K562 (cell line): ENCODE results near the gene RPL38. TPM values are rescaled to one million over a fixed set of nuclear protein-coding genes. Genes with fewer than 3 reads are reported as not detected.
A peak's percentile ranks its signal among the peaks of the same experiment; 100 is the strongest.

ENCODE experiments used
- ILF3 ChIP-seq: fragments of 450-650 bp; IDR thresholded peaks from 2 replicates; pipeline ENCODE4 v1.6.1; 2018; ENCODE audit warnings: antibody characterized with exemption, mild to moderate bottlenecking, moderate library complexity, borderline replicate concordance
- PHF20 ChIP-seq: fragments of 450-650 bp; IDR thresholded peaks from 2 replicates; pipeline ENCODE4 v1.6.1; 2018; ENCODE audit not compliant: partially characterized antibody
- POU5F1 ChIP-seq: fragments of 150-350 bp; IDR thresholded peaks from 2 replicates; pipeline ENCODE4 v1.6.1; 2014; ENCODE audit warnings: borderline replicate concordance, low read length, low read depth, mild to moderate bottlenecking; ENCODE audit not compliant: partially characterized antibody
- PTTG1 ChIP-seq: fragments of 450-650 bp; IDR thresholded peaks from 2 replicates; pipeline ENCODE4 v1.6.1; 2016; ENCODE audit warnings: low read depth, mild to moderate bottlenecking, missing genetic modification characterization, missing compliant biosample characterization
- TAF15 ChIP-seq: fragments of 200-400 bp; formaldehyde crosslinking; IDR thresholded peaks from 2 replicates; pipeline ENCODE4 v1.6.1; 2017; ENCODE audit warnings: mild to moderate bottlenecking, low read depth, low read length, moderate library complexity
- TFE3 ChIP-seq: fragments of 450-650 bp; formaldehyde crosslinking; IDR thresholded peaks from 2 replicates; pipeline ENCODE4 v1.4.0; 2020; ENCODE audit warnings: mild to moderate bottlenecking, mixed read lengths
- THRA ChIP-seq: fragments of 450-650 bp; IDR thresholded peaks from 2 replicates; pipeline ENCODE4 v1.6.1; 2017; ENCODE audit warnings: mild to moderate bottlenecking, moderate library complexity
- ZNF318 ChIP-seq, 2 experiments: fragments of 450-650 bp; IDR thresholded peaks; 2 replicates each; pipeline ENCODE4 v1.6.1; 2016; ENCODE audit warnings: mild to moderate bottlenecking in 2 of 2, borderline replicate concordance in 1 of 2, low read depth in 1 of 2, moderate library complexity in 1 of 2
- ZNF707 ChIP-seq: fragments of 250-450 bp; sonication (Bioruptor Pico); conservative IDR thresholded peaks from 2 replicates; pipeline ENCODE4 v1.8.0; 2022; ENCODE audit warnings: inconsistent platforms, mild to moderate bottlenecking, moderate library complexity
- polyA plus RNA-seq, 8 experiments: library from polyadenylated mRNA; depleted of rRNA in 4 of 8; stranded (reverse) in 5 of 8; unstranded in 3 of 8; fragments of >200 nt; fragmentation: Nextera tagmentation in 2 of 8; fragmentation: Illumina TruSeq in 1 of 8; extraction: Ambion mirVana in 2 of 8; extraction: Trizol in 1 of 8; gene quantifications; 2 replicates each; pipeline versions ENCODE4 v1.2.1 to v1.2.3, GENCODE V29; 2011 to 2014; ENCODE audit warnings: inconsistent platforms in 1 of 8, missing spikeins in 1 of 8
- total RNA-seq, 7 experiments: library from RNA; depleted of rRNA in 6 of 7; stranded (reverse); fragments of >200 nt in 6 of 7; fragmentation: Illumina TruSeq in 2 of 7; extraction: Trizol in 2 of 7; gene quantifications; 2 replicates each; pipeline versions ENCODE4 v1.2.1 to v1.2.3, GENCODE V29; 2011 to 2021; ENCODE audit warnings: low replicate concordance in 1 of 7

RPL38 gene
- total and polyA plus RNA-seq, 9 of the 15 experiments (the other 6 are each of a cell fraction or from before 2014, with no cell fraction given): 1,224 to 3,864 (median 1,939) TPM

- TF ChIP-seq PHF20 (peak; percentile 99), PTTG1 (tag) (no peak), TFE3 (no peak), THRA (no peak), POU5F1 (peak; percentile 99), ZNF318 (IDR thresholded peaks at IDR 0.05; ENCODE audit: borderline replicate concordance in 1 of 2, low read depth in 1 of 2) (peak in 1 of 2 experiments; percentile 95; a peak in 2 of 4 replicates), TAF15 (no peak), ILF3 (0 out of 2 replicates have a peak, but pooled peaks have one; percentile 30), ZNF707 (CRISPR knock-in tag) (no peak)
These were observed at the start of gene RPL38 (continued) for GRCh38 chr17:74203439-74204240.
